ENCODE data around the gene ATXN1L. TPM values are rescaled to one million over a fixed set of nuclear protein-coding genes. Genes with fewer than 3 reads are reported as not detected.
"Not testable (repeated sequence)": the region's sequence is repeated elsewhere in the genome, so short reads cannot be mapped to it uniquely, and the experiment has no call there.

The ATXN1L gene
- total RNA-seq, 1 experiment from 2014 or later: 10.5 TPM

- in situ Hi-C loops (cut with HindIII; ENCODE audit: low pct_unique_long_range_greater_than_20kb, low sequenced_read_pairs): no loop called here
- DNase-seq (ENCODE audit: low read depth, low spot score): no peak
Observed at GRCh38 chr16:71847096-71847495, 1.3 kb downstream of the ATXN1L start.

- in situ Hi-C loops (cut with HindIII; ENCODE audit: low pct_unique_long_range_greater_than_20kb, low sequenced_read_pairs): no loop called here
- DNase-seq (ENCODE audit: low read depth, low spot score): no peak
Observed at GRCh38 chr16:71848622-71849021, 2.8 kb downstream of the ATXN1L start.

- in situ Hi-C loops (cut with HindIII; ENCODE audit: low pct_unique_long_range_greater_than_20kb, low sequenced_read_pairs): no loop called here
- DNase-seq (ENCODE audit: low read depth, low spot score): no peak
Observed at GRCh38 chr16:71851746-71852145, 6.0 kb downstream of the ATXN1L start.

GRCh38 chr16:71852158-71852557 is 6.4 kb downstream of the ATXN1L start:
- no peak for DNase-seq (ENCODE audit: low read depth, low spot score)
- in situ Hi-C loops (cut with HindIII; ENCODE audit: low pct_unique_long_range_greater_than_20kb, low sequenced_read_pairs): no loop called here

GRCh38 chr16:71852561-71852960 is 6.8 kb downstream of the ATXN1L start:
- DNase-seq (ENCODE audit: low read depth, low spot score): no peak
- in situ Hi-C loops (cut with HindIII; ENCODE audit: low pct_unique_long_range_greater_than_20kb, low sequenced_read_pairs): no loop called here

GRCh38 chr16:71853413-71853812 is 7.6 kb downstream of the ATXN1L start:
- in situ Hi-C loops (cut with HindIII; ENCODE audit: low pct_unique_long_range_greater_than_20kb, low sequenced_read_pairs): no loop called here
- DNase-seq (ENCODE audit: low read depth, low spot score): no peak

- no peak for DNase-seq (ENCODE audit: low read depth, low spot score)
- in situ Hi-C loops (cut with HindIII; ENCODE audit: low pct_unique_long_range_greater_than_20kb, low sequenced_read_pairs): no loop called here
Observed at GRCh38 chr16:71854369-71854948, 8.7 kb downstream of the ATXN1L start.

- in situ Hi-C loops (cut with HindIII; ENCODE audit: low pct_unique_long_range_greater_than_20kb, low sequenced_read_pairs): no loop called here
- DNase-seq (ENCODE audit: low read depth, low spot score): no peak
Observed at GRCh38 chr16:71855937-71856662, 10.3 kb downstream of the ATXN1L start.

- in situ Hi-C loops (cut with HindIII; ENCODE audit: low pct_unique_long_range_greater_than_20kb, low sequenced_read_pairs): no loop called here
- no peak for DNase-seq (ENCODE audit: low read depth, low spot score)
Observed at GRCh38 chr16:71859762-71860521, 14.2 kb downstream of the ATXN1L start.

GRCh38 chr16:71863995-71864394 is 18.2 kb downstream of the ATXN1L start:
- in situ Hi-C loops (cut with HindIII; ENCODE audit: low pct_unique_long_range_greater_than_20kb, low sequenced_read_pairs): no loop called here
- DNase-seq (ENCODE audit: low read depth, low spot score): no peak

- DNase-seq (ENCODE audit: low read depth, low spot score): no peak
- in situ Hi-C loops (cut with HindIII; ENCODE audit: low pct_unique_long_range_greater_than_20kb, low sequenced_read_pairs): no loop called here
Observed at GRCh38 chr16:71865173-71865863, 19.5 kb downstream of the ATXN1L start.

GRCh38 chr16:71867175-71867574 is 21.4 kb downstream of the ATXN1L start:
- in situ Hi-C loops (cut with HindIII; ENCODE audit: low pct_unique_long_range_greater_than_20kb, low sequenced_read_pairs); DNase-seq (ENCODE audit: low read depth, low spot score): not testable (repeated sequence)

GRCh38 chr16:71867939-71868338 is 22.2 kb downstream of the ATXN1L start:
- in situ Hi-C loops (cut with HindIII; ENCODE audit: low pct_unique_long_range_greater_than_20kb, low sequenced_read_pairs): no loop called here
- DNase-seq (ENCODE audit: low read depth, low spot score): no peak

- DNase-seq (ENCODE audit: low read depth, low spot score): no peak
- in situ Hi-C loops (cut with HindIII; ENCODE audit: low pct_unique_long_range_greater_than_20kb, low sequenced_read_pairs): no loop called here
Observed at GRCh38 chr16:71869089-71869488, 23.3 kb downstream of the ATXN1L start.

GRCh38 chr16:71870818-71871217 is 25.0 kb downstream of the ATXN1L start:
- no peak for DNase-seq (ENCODE audit: low read depth, low spot score)
- in situ Hi-C loops (cut with HindIII; ENCODE audit: low pct_unique_long_range_greater_than_20kb, low sequenced_read_pairs): no loop called here

GRCh38 chr16:71873199-71873598 is 27.4 kb downstream of the ATXN1L start:
- no peak for DNase-seq (ENCODE audit: low read depth, low spot score)

GRCh38 chr16:71878911-71879310 is 33.1 kb downstream of the ATXN1L start:
- in situ Hi-C loops (cut with HindIII; ENCODE audit: low pct_unique_long_range_greater_than_20kb, low sequenced_read_pairs): no loop called here

More at GRCh38 chr16:71873199-71873598, 27.4 kb downstream of the ATXN1L start:
- in situ Hi-C loops (cut with HindIII; ENCODE audit: low pct_unique_long_range_greater_than_20kb, low sequenced_read_pairs): no loop called here

GRCh38 chr16:71880176-71880575 is 34.4 kb downstream of the ATXN1L start:
- in situ Hi-C loops (cut with HindIII; ENCODE audit: low pct_unique_long_range_greater_than_20kb, low sequenced_read_pairs): no loop called here
- DNase-seq (ENCODE audit: low read depth, low spot score): no peak

More at GRCh38 chr16:71878911-71879310, 33.1 kb downstream of the ATXN1L start:
- DNase-seq (ENCODE audit: low read depth, low spot score): no peak
